ENCODE measurements around the gene ILKAP.

ILKAP gene

DNA sequence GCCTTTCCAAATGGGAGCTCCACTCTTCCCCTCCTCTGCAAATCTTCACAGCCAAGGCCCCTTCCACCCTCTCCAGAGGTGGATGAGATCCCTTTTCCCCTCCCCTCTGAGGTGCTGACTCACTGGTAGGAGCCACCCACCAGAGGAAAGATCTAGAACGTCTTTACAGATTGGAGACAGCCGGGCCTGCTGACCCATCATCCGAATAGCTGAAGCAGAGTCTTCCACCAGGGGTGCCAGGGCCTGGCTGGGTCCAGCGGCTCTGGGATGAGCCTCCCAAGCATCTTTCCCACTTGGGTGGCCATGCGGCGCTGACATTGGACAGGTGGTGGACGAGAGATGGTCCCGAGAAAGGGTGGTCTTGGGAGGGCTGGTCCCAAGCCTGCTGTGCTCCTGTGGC is 35.7 kb downstream of the ILKAP start:
- DNase-seq (no peak), ATAC-seq (ENCODE audit: insufficient read depth, low read depth) (no peak)
- H3K79me2 ChIP-seq (ENCODE audit: insufficient read depth, low read length) = no peaks in the 10 kb centered on the region
- no peaks in the 10 kb centered on the region for H3K9me3 ChIP-seq (ENCODE audit: insufficient read depth, low read length, severe bottlenecking)
- H4K20me1 ChIP-seq (ENCODE audit: insufficient read depth, low read length) = peaks cover 19% of the 10 kb centered on the region
- no peak overlapping the region for H3K27ac ChIP-seq (ENCODE audit: low read length)
- no peak overlapping the region for H3K9ac ChIP-seq (ENCODE audit: low read depth, low read length)
- TF ChIP-seq, protein P1, sequence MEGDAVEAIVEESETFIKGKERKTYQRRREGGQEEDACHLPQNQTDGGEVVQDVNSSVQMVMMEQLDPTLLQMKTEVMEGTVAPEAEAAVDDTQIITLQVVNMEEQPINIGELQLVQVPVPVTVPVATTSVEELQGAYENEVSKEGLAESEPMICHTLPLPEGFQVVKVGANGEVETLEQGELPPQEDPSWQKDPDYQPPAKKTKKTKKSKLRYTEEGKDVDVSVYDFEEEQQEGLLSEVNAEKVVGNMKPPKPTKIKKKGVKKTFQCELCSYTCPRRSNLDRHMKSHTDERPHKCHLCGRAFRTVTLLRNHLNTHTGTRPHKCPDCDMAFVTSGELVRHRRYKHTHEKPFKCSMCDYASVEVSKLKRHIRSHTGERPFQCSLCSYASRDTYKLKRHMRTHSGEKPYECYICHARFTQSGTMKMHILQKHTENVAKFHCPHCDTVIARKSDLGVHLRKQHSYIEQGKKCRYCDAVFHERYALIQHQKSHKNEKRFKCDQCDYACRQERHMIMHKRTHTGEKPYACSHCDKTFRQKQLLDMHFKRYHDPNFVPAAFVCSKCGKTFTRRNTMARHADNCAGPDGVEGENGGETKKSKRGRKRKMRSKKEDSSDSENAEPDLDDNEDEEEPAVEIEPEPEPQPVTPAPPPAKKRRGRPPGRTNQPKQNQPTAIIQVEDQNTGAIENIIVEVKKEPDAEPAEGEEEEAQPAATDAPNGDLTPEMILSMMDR (IDR thresholded peaks at IDR 0.05; ENCODE audit: borderline replicate concordance, extremely low read depth, low read length, poor library complexity, severe bottlenecking) = no peak
- TF ChIP-seq EZH2 (IDR thresholded peaks at IDR 0.05; ENCODE audit: borderline replicate concordance, low read depth, low read length, severe bottlenecking) = no peak
- no peaks in the 10 kb centered on the region for H3K4me1 ChIP-seq (ENCODE audit: insufficient read depth, low read length)
- no peaks in the 10 kb centered on the region for H3K27me3 ChIP-seq (ENCODE audit: insufficient read depth, low read length, poor library complexity)
- H3K4me3 ChIP-seq (ENCODE audit: low read depth in 1 of 2, low read length in 2 of 2) = no peak overlapping the region
- no peak overlapping the region for H2AFZ ChIP-seq (ENCODE audit: low read depth, low read length)
- H3K36me3 ChIP-seq (ENCODE audit: insufficient read depth, low read length) = peaks cover 46% of the 10 kb centered on the region
- H3K4me2 ChIP-seq (ENCODE audit: insufficient read depth, low read length) = no peak overlapping the region

DNA sequence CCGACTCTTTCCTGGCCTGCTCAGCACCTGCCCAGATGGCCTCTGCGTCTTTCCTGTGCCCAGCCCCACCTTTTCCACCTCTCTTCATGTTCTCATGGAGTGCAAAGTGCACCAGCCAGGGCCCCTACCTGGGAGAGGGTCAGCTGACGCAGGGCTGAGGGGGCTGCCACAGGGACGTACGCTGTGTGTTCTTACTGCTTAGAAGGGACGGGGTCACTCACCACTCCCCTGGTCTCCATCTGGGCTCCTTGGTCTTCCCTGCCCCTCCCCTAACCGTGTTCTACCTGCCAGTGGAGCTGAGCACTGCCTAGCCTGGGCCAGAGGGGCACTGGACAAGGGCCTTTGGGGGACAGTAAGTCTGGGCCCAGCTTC is 36.2 kb downstream of the ILKAP start:
- Histone ChIP-seq H2AFZ (ENCODE audit: low read depth, low read length) (no peak overlapping the region), H3K4me1 (ENCODE audit: insufficient read depth, low read length) (no peaks in the 10 kb centered on the region), H3K9me3 (ENCODE audit: insufficient read depth, low read length, severe bottlenecking) (no peaks in the 10 kb centered on the region), H3K27me3 (ENCODE audit: insufficient read depth, low read length, poor library complexity) (no peaks in the 10 kb centered on the region), H3K36me3 (ENCODE audit: insufficient read depth, low read length) (peaks cover 41% of the 10 kb centered on the region), H3K27ac (ENCODE audit: low read length) (no peak overlapping the region), H4K20me1 (ENCODE audit: insufficient read depth, low read length) (peaks cover 14% of the 10 kb centered on the region), H3K4me3 (ENCODE audit: low read depth in 1 of 2, low read length in 2 of 2) (no peak overlapping the region), H3K79me2 (ENCODE audit: insufficient read depth, low read length) (no peaks in the 10 kb centered on the region), H3K4me2 (ENCODE audit: insufficient read depth, low read length) (no peak overlapping the region), H3K9ac (ENCODE audit: low read depth, low read length) (no peak overlapping the region)
- ATAC-seq (ENCODE audit: insufficient read depth, low read depth) (no peak), DNase-seq (no peak)
- TF ChIP-seq, protein P1 (IDR thresholded peaks at IDR 0.05; ENCODE audit: borderline replicate concordance, extremely low read depth, low read length, poor library complexity, severe bottlenecking) = no peak
- no peak for TF ChIP-seq EZH2 (IDR thresholded peaks at IDR 0.05; ENCODE audit: borderline replicate concordance, low read depth, low read length, severe bottlenecking)

DNA sequence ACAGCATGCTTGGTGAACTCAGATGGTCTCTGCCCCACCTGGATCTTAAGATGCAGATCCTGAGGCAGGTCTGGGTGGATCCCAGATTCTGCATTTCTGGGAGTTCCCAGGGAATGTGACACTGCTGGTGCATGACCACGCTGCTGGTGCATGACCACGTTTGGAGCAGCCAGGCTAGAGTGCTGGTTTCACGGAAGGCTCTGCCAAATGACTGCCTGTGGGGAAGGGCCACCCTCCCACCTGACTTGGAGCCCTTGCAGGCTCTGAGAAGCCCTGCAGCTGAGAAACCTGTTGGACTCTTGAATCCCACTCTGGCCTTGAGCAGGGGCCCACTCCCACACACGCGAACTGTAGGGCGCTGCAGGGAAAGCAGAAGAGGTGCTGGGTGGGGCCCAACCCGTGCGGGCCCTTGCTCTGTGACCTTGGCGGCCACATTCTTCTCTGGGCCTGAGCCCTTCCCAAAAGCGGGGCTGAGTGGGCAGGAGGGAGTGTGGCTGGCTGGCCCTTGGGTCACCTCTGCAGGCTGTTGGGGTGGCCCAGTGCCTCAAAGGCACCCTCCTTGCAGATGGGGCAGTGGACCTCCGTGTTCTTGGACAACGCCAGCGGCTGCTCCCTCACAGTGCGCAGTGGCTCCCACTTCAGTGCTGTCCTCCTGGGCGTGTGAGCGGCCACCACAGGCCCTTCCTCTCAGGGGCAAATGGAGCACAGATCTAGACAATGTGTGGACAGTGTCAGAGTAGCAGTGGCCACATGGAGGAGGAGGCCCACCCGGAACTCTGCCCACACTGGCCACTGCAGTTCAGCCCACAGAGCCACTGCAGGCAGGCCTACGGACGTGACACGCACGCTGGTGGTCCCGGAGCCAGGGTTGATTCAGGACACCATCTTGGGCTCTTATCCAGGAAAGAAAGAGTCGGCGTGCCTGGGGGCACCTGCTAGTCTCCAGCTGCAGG is 36.8 kb downstream of the ILKAP start:
- TF ChIP-seq, protein P1 (IDR thresholded peaks at IDR 0.05; ENCODE audit: borderline replicate concordance, extremely low read depth, low read length, poor library complexity, severe bottlenecking) = no peak
- TF ChIP-seq EZH2 (IDR thresholded peaks at IDR 0.05; ENCODE audit: borderline replicate concordance, low read depth, low read length, severe bottlenecking) = no peak
- Histone ChIP-seq H3K36me3 (ENCODE audit: insufficient read depth, low read length) (peaks cover 35% of the 10 kb centered on the region), H3K4me1 (ENCODE audit: insufficient read depth, low read length) (no peaks in the 10 kb centered on the region), H2AFZ (ENCODE audit: low read depth, low read length) (no peak overlapping the region), H3K4me3 (ENCODE audit: low read depth in 1 of 2, low read length in 2 of 2) (no peak overlapping the region), H3K27ac (ENCODE audit: low read length) (no peak overlapping the region), H3K27me3 (ENCODE audit: insufficient read depth, low read length, poor library complexity) (no peaks in the 10 kb centered on the region), H4K20me1 (ENCODE audit: insufficient read depth, low read length) (peaks cover 13% of the 10 kb centered on the region), H3K9me3 (ENCODE audit: insufficient read depth, low read length, severe bottlenecking) (no peaks in the 10 kb centered on the region), H3K4me2 (ENCODE audit: insufficient read depth, low read length) (no peak overlapping the region), H3K79me2 (ENCODE audit: insufficient read depth, low read length) (no peaks in the 10 kb centered on the region), H3K9ac (ENCODE audit: low read depth, low read length) (no peak overlapping the region)
- DNase-seq = no peak
- no peak for ATAC-seq (ENCODE audit: insufficient read depth, low read depth)

Measured in DND-41 (cell line).